ENCODE results near the gene KLHDC2.
"Not testable (repeated sequence)": the region's sequence is repeated elsewhere in the genome, so short reads cannot be mapped to it uniquely, and the experiment has no call there.

DNA sequence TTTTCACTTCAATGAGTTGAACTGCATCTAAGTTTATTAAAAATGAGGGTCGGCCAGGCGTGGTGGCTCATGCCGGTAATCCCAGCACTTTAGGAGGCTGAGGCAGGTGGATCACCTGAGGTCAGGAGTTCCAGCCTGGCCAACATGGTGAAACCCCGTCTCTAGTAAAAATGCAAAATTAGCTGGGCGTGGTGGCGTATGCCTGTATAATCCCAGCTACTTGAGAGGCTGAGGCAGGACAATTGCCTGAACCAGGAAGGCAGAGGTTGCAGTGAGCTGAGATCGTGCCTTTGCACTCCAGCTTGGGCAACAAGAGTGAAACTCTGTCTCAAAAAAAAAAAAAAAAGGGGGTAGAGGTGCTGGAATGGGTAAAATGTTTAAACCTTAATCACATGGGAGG is 13.1 kb downstream of the KLHDC2 start:
- TF ChIP-seq, protein P1, sequence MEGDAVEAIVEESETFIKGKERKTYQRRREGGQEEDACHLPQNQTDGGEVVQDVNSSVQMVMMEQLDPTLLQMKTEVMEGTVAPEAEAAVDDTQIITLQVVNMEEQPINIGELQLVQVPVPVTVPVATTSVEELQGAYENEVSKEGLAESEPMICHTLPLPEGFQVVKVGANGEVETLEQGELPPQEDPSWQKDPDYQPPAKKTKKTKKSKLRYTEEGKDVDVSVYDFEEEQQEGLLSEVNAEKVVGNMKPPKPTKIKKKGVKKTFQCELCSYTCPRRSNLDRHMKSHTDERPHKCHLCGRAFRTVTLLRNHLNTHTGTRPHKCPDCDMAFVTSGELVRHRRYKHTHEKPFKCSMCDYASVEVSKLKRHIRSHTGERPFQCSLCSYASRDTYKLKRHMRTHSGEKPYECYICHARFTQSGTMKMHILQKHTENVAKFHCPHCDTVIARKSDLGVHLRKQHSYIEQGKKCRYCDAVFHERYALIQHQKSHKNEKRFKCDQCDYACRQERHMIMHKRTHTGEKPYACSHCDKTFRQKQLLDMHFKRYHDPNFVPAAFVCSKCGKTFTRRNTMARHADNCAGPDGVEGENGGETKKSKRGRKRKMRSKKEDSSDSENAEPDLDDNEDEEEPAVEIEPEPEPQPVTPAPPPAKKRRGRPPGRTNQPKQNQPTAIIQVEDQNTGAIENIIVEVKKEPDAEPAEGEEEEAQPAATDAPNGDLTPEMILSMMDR (IDR thresholded peaks at IDR 0.05; ENCODE audit: low read length): not testable (repeated sequence)
- TF ChIP-seq EZH2 (IDR thresholded peaks at IDR 0.05; ENCODE audit: borderline replicate concordance, low read length): not testable (repeated sequence)
